Stimulated activated CD8-positive, alpha-beta memory T cell treated with anti-CD3 and anti-CD28 coated beads, Interleukin-15, amount 100 ng/mL, for 4 hours (primary cell): ENCODE results near the gene FOXD4L1.
"Not testable (repeated sequence)": the region's sequence is repeated elsewhere in the genome, so short reads cannot be mapped to it uniquely, and the experiment has no call there.

Experiments
- DNase-seq, 2 donors: peaks; one replicate each; pipeline ENCODE4 v3.0.0-alpha.2; 2020; ENCODE audit warnings: low read depth in 2 of 2

The FOXD4L1 gene

GRCh38 chr2:113498365-113498764 lies at the start of gene FOXD4L1:
Gene FOXD4L1 (plus strand): TSS chr2:113498665. CDS start chr2:113499257, 592 bp downstream.
- not testable (repeated sequence) for DNase-seq

GRCh38 chr2:113465770-113466169 lies 32.7 kb upstream of the FOXD4L1 start:
- not testable (repeated sequence) for DNase-seq

GRCh38 chr2:113476688-113477368 lies 21.6 kb upstream of the FOXD4L1 start:
- DNase-seq, result not testable (repeated sequence)

GRCh38 chr2:113496527-113496926 lies 1.9 kb upstream of the FOXD4L1 start:
- not testable (repeated sequence) for DNase-seq

GRCh38 chr2:113499019-113499885 lies 787 bp downstream of the FOXD4L1 start:
- DNase-seq, result not testable (repeated sequence)

- not testable (repeated sequence) for DNase-seq
Measured at GRCh38 chr2:113499886-113500722, 1.6 kb downstream of the FOXD4L1 start.

GRCh38 chr2:113500723-113501038 lies 2.2 kb downstream of the FOXD4L1 start:
- DNase-seq, result not testable (repeated sequence)

- not testable (repeated sequence) for DNase-seq
Measured at GRCh38 chr2:113502216-113503093, 4.0 kb downstream of the FOXD4L1 start.

GRCh38 chr2:113503094-113504042 lies 4.9 kb downstream of the FOXD4L1 start:
- DNase-seq, result not testable (repeated sequence)

GRCh38 chr2:113504081-113504480 lies 5.6 kb downstream of the FOXD4L1 start:
- not testable (repeated sequence) for DNase-seq

GRCh38 chr2:113507394-113508140 lies 9.1 kb downstream of the FOXD4L1 start:
- not testable (repeated sequence) for DNase-seq

- not testable (repeated sequence) for DNase-seq
Measured at GRCh38 chr2:113508187-113508586, 9.7 kb downstream of the FOXD4L1 start.

- DNase-seq, result not testable (repeated sequence)
Measured at GRCh38 chr2:113510913-113511312, 12.4 kb downstream of the FOXD4L1 start.

- not testable (repeated sequence) for DNase-seq
Measured at GRCh38 chr2:113511859-113512258, 13.4 kb downstream of the FOXD4L1 start.

GRCh38 chr2:113515457-113515856 lies 17.0 kb downstream of the FOXD4L1 start:
- not testable (repeated sequence) for DNase-seq

- not testable (repeated sequence) for DNase-seq
Measured at GRCh38 chr2:113515995-113516394, 17.5 kb downstream of the FOXD4L1 start.

- DNase-seq, result not testable (repeated sequence)
Measured at GRCh38 chr2:113517025-113517424, 18.6 kb downstream of the FOXD4L1 start.

GRCh38 chr2:113520837-113521236 lies 22.4 kb downstream of the FOXD4L1 start:
- DNase-seq, result not testable (repeated sequence)

- DNase-seq, result not testable (repeated sequence)
Measured at GRCh38 chr2:113521492-113521891, 23.0 kb downstream of the FOXD4L1 start.
